ENCODE results near the gene VOPP1.

DNA sequence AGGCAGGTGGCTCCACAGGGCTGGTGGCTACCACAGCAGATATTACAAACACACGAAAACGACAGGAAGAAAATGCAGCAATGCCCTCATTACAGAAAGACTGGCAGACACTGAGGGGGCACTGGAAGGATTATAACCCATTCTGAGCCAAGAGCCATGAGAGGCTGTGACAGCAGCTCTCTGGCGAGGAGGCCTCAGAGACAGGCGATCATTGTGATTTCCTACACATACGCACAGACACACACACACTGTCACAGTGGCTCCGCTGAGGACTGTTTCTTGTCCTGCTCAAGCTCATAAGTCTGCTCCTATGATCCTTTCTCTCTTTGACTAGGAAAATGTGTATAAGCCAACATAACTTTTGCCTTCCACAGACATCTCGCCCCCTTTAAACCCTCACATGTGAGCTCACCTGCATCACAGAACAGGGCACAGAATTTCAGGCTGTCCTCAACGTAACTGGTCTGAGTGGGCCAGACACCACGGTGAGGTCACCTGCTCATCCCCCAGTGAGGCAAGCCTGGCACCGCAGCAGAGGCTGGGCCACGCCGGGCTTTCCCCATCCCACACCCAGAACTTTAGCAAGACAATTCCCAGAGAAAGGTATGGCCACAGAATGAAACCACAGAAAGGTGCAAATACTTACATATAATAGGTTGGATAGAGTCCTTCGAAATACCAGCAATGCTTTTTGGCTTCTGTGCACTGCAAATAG, 51.7 kb downstream of the VOPP1 start:
- TF ChIP-seq FOXA1 (IDR thresholded peaks at IDR 0.05) (no peak), FOXA1 (CRISPR knock-in tag; IDR thresholded peaks at IDR 0.05) (no peak), ISL2 (CRISPR knock-in tag; IDR thresholded peaks at IDR 0.05) (no peak), EZH2 (conservative IDR thresholded peaks at IDR 0.05; ENCODE audit: low read depth, low read length) (no peak), ZNF234 (CRISPR knock-in tag; conservative IDR thresholded peaks at IDR 0.05) (no peak), ZNF24 (IDR thresholded peaks at IDR 0.05) (no peak)
- TF ChIP-seq, protein P1, sequence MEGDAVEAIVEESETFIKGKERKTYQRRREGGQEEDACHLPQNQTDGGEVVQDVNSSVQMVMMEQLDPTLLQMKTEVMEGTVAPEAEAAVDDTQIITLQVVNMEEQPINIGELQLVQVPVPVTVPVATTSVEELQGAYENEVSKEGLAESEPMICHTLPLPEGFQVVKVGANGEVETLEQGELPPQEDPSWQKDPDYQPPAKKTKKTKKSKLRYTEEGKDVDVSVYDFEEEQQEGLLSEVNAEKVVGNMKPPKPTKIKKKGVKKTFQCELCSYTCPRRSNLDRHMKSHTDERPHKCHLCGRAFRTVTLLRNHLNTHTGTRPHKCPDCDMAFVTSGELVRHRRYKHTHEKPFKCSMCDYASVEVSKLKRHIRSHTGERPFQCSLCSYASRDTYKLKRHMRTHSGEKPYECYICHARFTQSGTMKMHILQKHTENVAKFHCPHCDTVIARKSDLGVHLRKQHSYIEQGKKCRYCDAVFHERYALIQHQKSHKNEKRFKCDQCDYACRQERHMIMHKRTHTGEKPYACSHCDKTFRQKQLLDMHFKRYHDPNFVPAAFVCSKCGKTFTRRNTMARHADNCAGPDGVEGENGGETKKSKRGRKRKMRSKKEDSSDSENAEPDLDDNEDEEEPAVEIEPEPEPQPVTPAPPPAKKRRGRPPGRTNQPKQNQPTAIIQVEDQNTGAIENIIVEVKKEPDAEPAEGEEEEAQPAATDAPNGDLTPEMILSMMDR (CRISPR knock-in tag; IDR thresholded peaks at IDR 0.05), result no peak

Data from HepG2 (cell line).